ENCODE measurements around the gene NBL1. TPM values are rescaled to one million over a fixed set of nuclear protein-coding genes. Genes with fewer than 3 reads are reported as not detected.

Gene NBL1
- total and polyA plus RNA-seq, 2 of the 4 experiments (the other 2 are of a cell fraction), result 14.0 to 54.2 TPM

DNA sequence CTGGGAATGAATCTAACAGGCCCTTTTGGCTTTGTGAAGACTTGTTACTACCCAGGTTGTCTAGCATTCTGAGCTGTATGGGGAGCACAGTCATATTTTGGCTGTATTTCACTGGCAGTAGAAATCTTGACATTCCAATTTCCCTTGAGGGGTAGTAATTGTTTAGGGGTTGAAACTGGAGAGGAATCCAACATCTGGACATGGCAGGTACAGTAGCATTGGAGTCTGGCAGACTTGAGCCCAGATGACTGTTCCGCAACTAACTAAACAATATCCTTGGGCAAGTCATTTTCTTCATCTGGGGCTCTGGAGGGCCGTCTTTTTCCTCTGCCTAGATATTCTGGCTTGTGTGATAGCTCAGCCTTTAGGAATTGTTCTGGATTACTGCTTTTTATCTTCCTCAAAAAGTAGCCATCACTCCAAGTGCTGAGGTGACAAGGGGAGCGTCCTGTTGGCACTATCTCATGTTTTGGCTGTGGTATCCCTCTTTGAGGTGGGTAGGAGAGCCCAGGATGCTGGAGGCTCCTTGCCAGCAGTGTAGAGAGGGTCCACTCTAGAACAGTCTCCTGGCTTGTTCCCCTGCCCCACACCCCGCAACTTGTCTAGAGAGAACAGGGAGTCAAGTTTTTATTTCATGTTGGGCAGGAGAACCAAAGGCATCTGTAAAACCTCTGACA is 22.7 kb upstream of the NBL1 start:
- H3K56ac ChIP-seq (ENCODE audit: extremely low read depth, insufficient read depth, low read length), result no peak overlapping the region
- no peak overlapping the region for H3K4ac ChIP-seq (ENCODE audit: low read depth, low read length)
- H2BK120ac ChIP-seq (ENCODE audit: low read depth, low read length), result no peak overlapping the region
- WGBS, 2 experiments (ENCODE audit: extremely low coverage in 2 of 2, insufficient read length in 1 of 2), result no CpG with 5 or more reads among the region's 4 CpGs
- peaks cover 17% of the 10 kb centered on the region; the same call in 1 of the 2 replicates for H4K20me1 ChIP-seq (ENCODE audit: insufficient read depth, low read length)
- H2AFZ ChIP-seq (replicated peaks; ENCODE audit: low read length, poor library complexity), result no peak overlapping the region
- no peak overlapping the region for H3K4me3 ChIP-seq (ENCODE audit: insufficient read depth, low read depth, low read length)
- dilution Hi-C loops (cut with HindIII; ENCODE audit: low sequenced_read_pairs, unreplicated experiment), result no loop called here
- 0 out of 2 replicates have a peak, but pooled peaks cover 7% of the 10 kb centered on the region for H3K9me1 ChIP-seq (ENCODE audit: insufficient read depth, low read length)
- no peak overlapping the region for H3K4me2 ChIP-seq (ENCODE audit: low read depth, low read length)
- DNase-seq (no peak), ATAC-seq (ENCODE audit: low read depth) (no peak)
- H3K14ac ChIP-seq (replicated peaks; ENCODE audit: low read depth, low read length), result no peak overlapping the region
- no peak overlapping the region for H4K91ac ChIP-seq (ENCODE audit: insufficient read depth, low read depth, low read length)
- no peak overlapping the region for H2AK5ac ChIP-seq (ENCODE audit: low read depth, low read length)
- peaks cover 17% of the 10 kb centered on the region for H3K36me3 ChIP-seq (ENCODE audit: control insufficient read depth, insufficient read depth, low read length)
- H3K9ac ChIP-seq (ENCODE audit: low read depth, low read length), result no peak overlapping the region
- no peaks in the 10 kb centered on the region for H3K9me3 ChIP-seq (ENCODE audit: control insufficient read depth, insufficient read depth, low read length)
- H3K27ac ChIP-seq (ENCODE audit: insufficient read depth, low read length), result no peak overlapping the region
- no peak overlapping the region for H4K8ac ChIP-seq (ENCODE audit: low read depth in 2 of 2, low read length in 2 of 2)
- no peak overlapping the region for H2AK9ac ChIP-seq (replicated peaks; ENCODE audit: low read depth, low read length, poor library complexity)
- ChIA-PET CTCF (interaction anchor here (0.6 kb wide), 1 partner anchor 11 kb away, joined by 3 read pairs; no protein-coding TSS in a partner anchor), POLR2A (ENCODE audit: unreplicated experiment) (no interaction called here)
- no TSS peak for BruUV-seq (replicated peaks)
- H4K5ac ChIP-seq (ENCODE audit: low read depth, low read length), result no peak overlapping the region
- intact Hi-C loops (cut with micrococcal nuclease), result no loop called here
- no peak overlapping the region for H3K18ac ChIP-seq (ENCODE audit: low read depth, low read length)
- in situ Hi-C loops (cut with MboI; ENCODE audit: low sequenced_read_pairs), result no loop called here
- H3K79me1 ChIP-seq (ENCODE audit: low read depth in 1 of 2, low read length in 2 of 2), result peaks cover 38 to 67% of the 10 kb centered on the region in 2 experiments
- no peak overlapping the region for H2BK20ac ChIP-seq (ENCODE audit: low read depth, low read length)
- H3K23ac ChIP-seq (ENCODE audit: low read depth, low read length), result no peak overlapping the region
- TF ChIP-seq, protein P1, sequence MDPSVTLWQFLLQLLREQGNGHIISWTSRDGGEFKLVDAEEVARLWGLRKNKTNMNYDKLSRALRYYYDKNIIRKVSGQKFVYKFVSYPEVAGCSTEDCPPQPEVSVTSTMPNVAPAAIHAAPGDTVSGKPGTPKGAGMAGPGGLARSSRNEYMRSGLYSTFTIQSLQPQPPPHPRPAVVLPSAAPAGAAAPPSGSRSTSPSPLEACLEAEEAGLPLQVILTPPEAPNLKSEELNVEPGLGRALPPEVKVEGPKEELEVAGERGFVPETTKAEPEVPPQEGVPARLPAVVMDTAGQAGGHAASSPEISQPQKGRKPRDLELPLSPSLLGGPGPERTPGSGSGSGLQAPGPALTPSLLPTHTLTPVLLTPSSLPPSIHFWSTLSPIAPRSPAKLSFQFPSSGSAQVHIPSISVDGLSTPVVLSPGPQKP (IDR thresholded peaks at IDR 0.05; ENCODE audit: borderline replicate concordance, low read depth, low read length), result no peak
- TF ChIP-seq, protein P2, sequence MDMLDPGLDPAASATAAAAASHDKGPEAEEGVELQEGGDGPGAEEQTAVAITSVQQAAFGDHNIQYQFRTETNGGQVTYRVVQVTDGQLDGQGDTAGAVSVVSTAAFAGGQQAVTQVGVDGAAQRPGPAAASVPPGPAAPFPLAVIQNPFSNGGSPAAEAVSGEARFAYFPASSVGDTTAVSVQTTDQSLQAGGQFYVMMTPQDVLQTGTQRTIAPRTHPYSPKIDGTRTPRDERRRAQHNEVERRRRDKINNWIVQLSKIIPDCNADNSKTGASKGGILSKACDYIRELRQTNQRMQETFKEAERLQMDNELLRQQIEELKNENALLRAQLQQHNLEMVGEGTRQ (IDR thresholded peaks at IDR 0.05; ENCODE audit: low read depth, low read length), result no peak
- TF ChIP-seq FOS (IDR thresholded peaks at IDR 0.05; ENCODE audit: low read depth, low read length), result no peak
- TF ChIP-seq CEBPB (IDR thresholded peaks at IDR 0.05; ENCODE audit: low read depth, low read length), result no peak
- TF ChIP-seq SMC3 (IDR thresholded peaks at IDR 0.05; ENCODE audit: low read depth, low read length), result no peak
- TF ChIP-seq POLR2A (IDR thresholded peaks at IDR 0.05; ENCODE audit: low read depth, low read length), result no peak
- TF ChIP-seq, protein P3, sequence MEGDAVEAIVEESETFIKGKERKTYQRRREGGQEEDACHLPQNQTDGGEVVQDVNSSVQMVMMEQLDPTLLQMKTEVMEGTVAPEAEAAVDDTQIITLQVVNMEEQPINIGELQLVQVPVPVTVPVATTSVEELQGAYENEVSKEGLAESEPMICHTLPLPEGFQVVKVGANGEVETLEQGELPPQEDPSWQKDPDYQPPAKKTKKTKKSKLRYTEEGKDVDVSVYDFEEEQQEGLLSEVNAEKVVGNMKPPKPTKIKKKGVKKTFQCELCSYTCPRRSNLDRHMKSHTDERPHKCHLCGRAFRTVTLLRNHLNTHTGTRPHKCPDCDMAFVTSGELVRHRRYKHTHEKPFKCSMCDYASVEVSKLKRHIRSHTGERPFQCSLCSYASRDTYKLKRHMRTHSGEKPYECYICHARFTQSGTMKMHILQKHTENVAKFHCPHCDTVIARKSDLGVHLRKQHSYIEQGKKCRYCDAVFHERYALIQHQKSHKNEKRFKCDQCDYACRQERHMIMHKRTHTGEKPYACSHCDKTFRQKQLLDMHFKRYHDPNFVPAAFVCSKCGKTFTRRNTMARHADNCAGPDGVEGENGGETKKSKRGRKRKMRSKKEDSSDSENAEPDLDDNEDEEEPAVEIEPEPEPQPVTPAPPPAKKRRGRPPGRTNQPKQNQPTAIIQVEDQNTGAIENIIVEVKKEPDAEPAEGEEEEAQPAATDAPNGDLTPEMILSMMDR (conservative IDR thresholded peaks at IDR 0.05; ENCODE audit: low read depth, low read length), result no peak
- no peak for TF ChIP-seq NFE2L2 (IDR thresholded peaks at IDR 0.05; ENCODE audit: low read depth, low read length)
- TF ChIP-seq MAFK (IDR thresholded peaks at IDR 0.05; ENCODE audit: low read depth, low read length), result no peak
- TF ChIP-seq CHD1 (IDR thresholded peaks at IDR 0.05; ENCODE audit: low read depth, low read length), result no peak
- no peak for TF ChIP-seq MAZ (IDR thresholded peaks at IDR 0.05; ENCODE audit: borderline replicate concordance, low read depth, low read length)
- no peak for TF ChIP-seq MXI1 (IDR thresholded peaks at IDR 0.05; ENCODE audit: borderline replicate concordance, low read depth, low read length)
- no peak for TF ChIP-seq RCOR1 (IDR thresholded peaks at IDR 0.05; ENCODE audit: insufficient replicate concordance, low read length)
- no peak for TF ChIP-seq BHLHE40 (IDR thresholded peaks at IDR 0.05; ENCODE audit: low read depth, low read length)
- TF ChIP-seq RFX5 (IDR thresholded peaks at IDR 0.05; ENCODE audit: low read depth, low read length), result no peak
- TF ChIP-seq RAD21 (IDR thresholded peaks at IDR 0.05; ENCODE audit: low read length), result no peak
- no peaks in the 10 kb centered on the region for H3K27me3 ChIP-seq (ENCODE audit: control insufficient read depth, insufficient read depth, low read length)
- H2BK15ac ChIP-seq (ENCODE audit: low read depth, low read length), result no peak overlapping the region
- peaks cover 23% of the 10 kb centered on the region for H3K4me1 ChIP-seq (ENCODE audit: control insufficient read depth, insufficient read depth, low read length)
- no peak overlapping the region for H2BK5ac ChIP-seq (ENCODE audit: low read depth, low read length, poor library complexity, severe bottlenecking)

All from IMR-90 (cell line).